Muscle of arm (tissue), 14 donors: Measurements from ENCODE around the gene TENT5C. TPM values are rescaled to one million over a fixed set of nuclear protein-coding genes. Genes with fewer than 3 reads are reported as not detected.
"Not testable (repeated sequence)": the region's sequence is repeated elsewhere in the genome, so short reads cannot be mapped to it uniquely, and the experiment has no call there.

Experiments
- DNase-seq: peaks from one replicate; pipeline ENCODE4 v3.0.0-alpha.2; 2013
- long read RNA-seq, 11 donors: transcript quantifications; one replicate each; lab custom pipeline, GENCODE V29; 2026
- polyA plus RNA-seq, 12 donors: library from polyadenylated mRNA; unstranded; fragments of 120-200 nt; gene quantifications; one replicate each; pipeline ENCODE4 v1.2.1, GENCODE V29; 2013; ENCODE audit not compliant: insufficient read length in 12 of 12

Gene TENT5C
- polyA plus RNA-seq, result 10 to 100 TPM in 1 of 12 donors, 1 to 10 TPM in 10, not detected in 1; 2.1 to 10.0 (median 3.2) TPM
- long read RNA-seq, donor 1, result 0 reads
- long read RNA-seq, donor 2, full-length matches to known transcripts, result 4 of 4 reads
- long read RNA-seq, donor 2, partial matches to known transcripts, result 0 of 4 reads
- long read RNA-seq, donor 2, other reads (novel, unspliced or antisense), result 0 of 4 reads
- long read RNA-seq, donor 3, full-length matches to known transcripts, result 1 of 1 reads
- long read RNA-seq, donor 3, partial matches to known transcripts, result 0 of 1 reads
- long read RNA-seq, donor 3, other reads (novel, unspliced or antisense), result 0 of 1 reads
- long read RNA-seq, donor 4, result 0 reads
- long read RNA-seq, donor 5, full-length matches to known transcripts, result 2 of 2 reads
- long read RNA-seq, donor 5, partial matches to known transcripts, result 0 of 2 reads
- long read RNA-seq, donor 5, other reads (novel, unspliced or antisense), result 0 of 2 reads
- long read RNA-seq, donor 6, result 0 reads
- long read RNA-seq, donor 7, full-length matches to known transcripts, result 1 of 1 reads
- long read RNA-seq, donor 7, partial matches to known transcripts, result 0 of 1 reads
- long read RNA-seq, donor 7, other reads (novel, unspliced or antisense), result 0 of 1 reads
- long read RNA-seq, donor 8, full-length matches to known transcripts, result 2 of 2 reads
- long read RNA-seq, donor 8, partial matches to known transcripts, result 0 of 2 reads
- long read RNA-seq, donor 8, other reads (novel, unspliced or antisense), result 0 of 2 reads
- long read RNA-seq, donor 9, full-length matches to known transcripts, result 2 of 2 reads
- long read RNA-seq, donor 9, partial matches to known transcripts, result 0 of 2 reads
- long read RNA-seq, donor 9, other reads (novel, unspliced or antisense), result 0 of 2 reads
- long read RNA-seq, donor 10, full-length matches to known transcripts, result 3 of 3 reads
- long read RNA-seq, donor 10, partial matches to known transcripts, result 0 of 3 reads
- long read RNA-seq, donor 10, other reads (novel, unspliced or antisense), result 0 of 3 reads
- long read RNA-seq, donor 11, full-length matches to known transcripts, result 3 of 3 reads
- long read RNA-seq, donor 11, partial matches to known transcripts, result 0 of 3 reads
- long read RNA-seq, donor 11, other reads (novel, unspliced or antisense), result 0 of 3 reads

- peak; percentile 92 for DNase-seq
Measured at GRCh38 chr1:117605774-117606648, at the start of gene TENT5C. TSS of gene TENT5C (plus strand) at chr1:117606048. CDS start at chr1:117622869, 16,821 bp downstream.

GRCh38 chr1:117556341-117556740 lies 49.5 kb upstream of the TENT5C start:
- DNase-seq, result no peak

- DNase-seq, result no peak
Measured at GRCh38 chr1:117556976-117557375, 48.9 kb upstream of the TENT5C start.

- DNase-seq, result not testable (repeated sequence)
Measured at GRCh38 chr1:117558451-117558850, 47.4 kb upstream of the TENT5C start.

- DNase-seq, result no peak
Measured at GRCh38 chr1:117559139-117559538, 46.7 kb upstream of the TENT5C start.

- no peak for DNase-seq
Measured at GRCh38 chr1:117559985-117560384, 45.9 kb upstream of the TENT5C start.

- no peak for DNase-seq
Measured at GRCh38 chr1:117561071-117561470, 44.8 kb upstream of the TENT5C start.

GRCh38 chr1:117561551-117561950 lies 44.3 kb upstream of the TENT5C start:
- no peak for DNase-seq

GRCh38 chr1:117562581-117563491 lies 43.0 kb upstream of the TENT5C start:
- no peak for DNase-seq

GRCh38 chr1:117563492-117563875 lies 42.4 kb upstream of the TENT5C start:
- no peak for DNase-seq

GRCh38 chr1:117564227-117565075 lies 41.4 kb upstream of the TENT5C start:
- DNase-seq, result no peak

- no peak for DNase-seq
Measured at GRCh38 chr1:117565076-117565556, 40.7 kb upstream of the TENT5C start.

GRCh38 chr1:117565745-117566455 lies 39.9 kb upstream of the TENT5C start:
- DNase-seq, result no peak

GRCh38 chr1:117566556-117566955 lies 39.3 kb upstream of the TENT5C start:
- no peak for DNase-seq

- DNase-seq, result no peak
Measured at GRCh38 chr1:117567435-117567834, 38.4 kb upstream of the TENT5C start.

GRCh38 chr1:117567976-117568375 lies 37.9 kb upstream of the TENT5C start:
- no peak for DNase-seq

- DNase-seq, result no peak
Measured at GRCh38 chr1:117568999-117569398, 36.8 kb upstream of the TENT5C start.

GRCh38 chr1:117569856-117570255 lies 36.0 kb upstream of the TENT5C start:
- peak; percentile 85 for DNase-seq
